GM12878 (cell line): Measurements from ENCODE around the gene ASIC1.

ENCODE experiments used
- BCL11A ChIP-seq: IDR thresholded peaks from 2 replicates; pipeline ENCODE4 v1.6.1; 2011; ENCODE audit warnings: low read depth, low read length
- CTCF ChIP-seq, 3 experiments: IDR thresholded peaks in 2 of 3; conservative IDR thresholded peaks in 1 of 3; 2 replicates each; pipeline ENCODE4 v1.5.1; 2011; ENCODE audit warnings: low read depth in 3 of 3, low read length in 3 of 3, mild to moderate bottlenecking in 3 of 3, control low read depth in 2 of 3, moderate library complexity in 2 of 3, inconsistent platforms in 1 of 3, mixed read lengths in 1 of 3; ENCODE audit not compliant: control insufficient read depth in 2 of 3, insufficient read depth in 1 of 3; ENCODE audit errors: extremely low read depth in 1 of 3
- FOS ChIP-seq: IDR thresholded peaks from 3 replicates; pipeline ENCODE4 v1.6.1; 2011; ENCODE audit warnings: borderline replicate concordance; ENCODE audit not compliant: insufficient read length; ENCODE audit errors: extremely low read depth
- JUND ChIP-seq: IDR thresholded peaks from 2 replicates; pipeline ENCODE4 v1.6.1; 2012; ENCODE audit warnings: low read depth, mild to moderate bottlenecking, low read length, improper control_type of control experiment, moderate library complexity
- SUZ12 ChIP-seq: fragments of 200-600 bp; sonication (generic); IDR thresholded peaks from one replicate; pipeline ENCODE4 v1.6.1; 2018; ENCODE audit warnings: antibody characterized with exemption, mild to moderate bottlenecking; ENCODE audit not compliant: unreplicated experiment

DNA sequence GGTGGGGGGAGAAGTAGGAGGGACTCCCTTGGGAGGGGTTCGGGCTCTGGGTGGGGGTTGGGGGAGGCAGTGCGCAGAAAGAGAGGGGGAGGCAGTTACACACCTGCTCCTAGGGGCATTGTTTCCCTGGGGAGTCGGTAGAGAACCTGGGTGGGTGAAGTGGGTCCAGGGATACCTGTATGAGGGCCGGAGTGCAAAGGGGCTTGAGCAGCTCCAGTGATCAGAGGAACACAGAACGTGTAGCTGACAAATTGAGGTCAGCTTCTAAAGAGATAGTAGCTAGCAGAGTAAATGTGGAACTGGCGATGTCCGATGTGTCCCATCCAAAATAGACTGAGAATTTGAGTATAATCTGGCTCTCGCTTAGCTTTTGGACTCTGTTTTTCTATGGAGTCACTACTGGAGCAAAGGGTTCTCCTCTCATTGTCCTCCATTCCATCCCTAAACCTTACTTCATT lies 28.2 kb downstream of the ASIC1 start:
- TF ChIP-seq FOS (no peak), SUZ12 (no peak), JUND (no peak), BCL11A (no peak), CTCF (IDR thresholded peaks at IDR 0.05 in 2 of 3, conservative IDR thresholded peaks at IDR 0.05 in 1 of 3; ENCODE audit: control insufficient read depth in 2 of 3, extremely low read depth in 1 of 3, insufficient read depth in 1 of 3, low read depth in 3 of 3, low read length in 3 of 3) (no peak)
